B cell (primary cell): Measurements from ENCODE around the gene MOB2. TPM values are rescaled to one million over a fixed set of nuclear protein-coding genes. Genes with fewer than 3 reads are reported as not detected.

Experiments used
- ATAC-seq: fragments of 200-7000 bp; cut with Tn5 transposase; one replicate; pipeline ENCODE4 v1.10.0; 2021; ENCODE audit warnings: low read depth, mild to moderate bottlenecking, moderate number of reproducible peaks, moderate library complexity
- CTCF ChIA-PET: fragments of 350-600 bp; sonication (Branson Sonifier 250); formaldehyde crosslinking; loops from one replicate; lab custom pipeline; 2021; ENCODE audit warnings: antibody characterized with exemption, inconsistent platforms; lab: Charles Lee
- POLR2A ChIA-PET: fragments of 350-600 bp; sonication (Branson Sonifier 250); formaldehyde crosslinking; loops from one replicate; lab custom pipeline; 2021; ENCODE audit warnings: antibody characterized with exemption; lab: Charles Lee
- DNase-seq: peaks from one replicate; pipeline ENCODE4 v3.0.0; 2013
- H2AFZ ChIP-seq: 2 replicates; pipeline ENCODE4 v1.6.1; 2012; ENCODE audit warnings: mild to moderate bottlenecking, low read depth, low read length; ENCODE audit not compliant: insufficient read depth, poor library complexity, severe bottlenecking
- H3K27ac ChIP-seq, 2 donors: 1 replicate in 1 of 2; 2 replicates in 1 of 2; pipeline ENCODE4 v1.5.1; 2012 to 2013; ENCODE audit warnings: low read length in 2 of 2, mild to moderate bottlenecking in 2 of 2, moderate library complexity in 1 of 2
- H3K27me3 ChIP-seq, 4 experiments: fragments of 200-600 bp in 1 of 4; sonication (generic) in 1 of 4; replicated peaks in 1 of 4; 1 replicate in 2 of 4; 2 replicates in 2 of 4; pipeline versions ENCODE4 v1.6.1 to v1.7.0; 2013 to 2016; ENCODE audit warnings: low read length in 3 of 4, mild to moderate bottlenecking in 2 of 4, mixed read lengths in 1 of 4, moderate library complexity in 1 of 4; ENCODE audit not compliant: insufficient read depth in 4 of 4, control insufficient read depth in 3 of 4; ENCODE audit errors: control extremely low read depth in 1 of 4
- H3K36me3 ChIP-seq, 2 experiments: replicated peaks in 1 of 2; 1 replicate in 1 of 2; 2 replicates in 1 of 2; pipeline versions ENCODE4 v1.6.1 to v1.7.1; 2013; ENCODE audit warnings: low read length in 1 of 2; ENCODE audit not compliant: insufficient read depth in 2 of 2, control insufficient read depth in 1 of 2; ENCODE audit errors: control extremely low read depth in 1 of 2, extremely low read depth in 1 of 2
- H3K4me1 ChIP-seq, 2 donors: fragments of 200-600 bp in 1 of 2; sonication (generic) in 1 of 2; 1 replicate in 1 of 2; 2 replicates in 1 of 2; pipeline versions ENCODE4 v1.5.1 to v1.6.1; 2013 to 2017; ENCODE audit warnings: low read length in 2 of 2; ENCODE audit not compliant: control insufficient read depth in 2 of 2, insufficient read depth in 2 of 2
- H3K4me2 ChIP-seq: replicated peaks from 2 replicates; pipeline ENCODE3; 2012; ENCODE audit warnings: mild to moderate bottlenecking, low read depth, low read length; ENCODE audit not compliant: poor library complexity, severe bottlenecking
- H3K4me3 ChIP-seq, 5 experiments: fragments of 200-600 bp in 1 of 5; sonication (generic) in 1 of 5; 1 replicate in 3 of 5; 2 replicates in 2 of 5; pipeline versions ENCODE4 v1.5.1 to v1.7.0; 2011 to 2016; ENCODE audit warnings: low read length in 4 of 5, mild to moderate bottlenecking in 4 of 5, low read depth in 2 of 5, control low read depth in 1 of 5, moderate library complexity in 1 of 5; ENCODE audit not compliant: insufficient read depth in 1 of 5; ENCODE audit errors: control extremely low read depth in 1 of 5, extremely low read depth in 1 of 5
- H3K79me2 ChIP-seq: fragments of 200-600 bp; sonication (generic); one replicate; pipeline ENCODE4 v1.6.0; 2016; ENCODE audit warnings: low read length; ENCODE audit not compliant: control insufficient read depth, insufficient read depth
- H3K9ac ChIP-seq: fragments of 200-600 bp; sonication (generic); 2 replicates; pipeline ENCODE4 v1.6.1; 2017; ENCODE audit warnings: mild to moderate bottlenecking, low read length, moderate library complexity
- H3K9me3 ChIP-seq, 3 donors: one replicate each; pipeline versions ENCODE4 v1.6.1 to v1.7.1; 2013; ENCODE audit warnings: low read length in 2 of 3; ENCODE audit not compliant: control insufficient read depth in 2 of 3, insufficient read depth in 1 of 3; ENCODE audit errors: control extremely low read depth in 1 of 3
- H4K20me1 ChIP-seq: 2 replicates; pipeline ENCODE4 v1.6.0; 2012; ENCODE audit warnings: mild to moderate bottlenecking, low read length; ENCODE audit not compliant: insufficient read depth, control insufficient read depth, poor library complexity, severe bottlenecking
- H3K27ac Mint-ChIP-seq: one replicate; pipeline ENCODE4 v1.8.0; 2021; ENCODE audit warnings: mixed read lengths
- H3K27me3 Mint-ChIP-seq: one replicate; pipeline ENCODE4 v1.8.0; 2021; ENCODE audit warnings: mixed read lengths
- H3K4me1 Mint-ChIP-seq: one replicate; pipeline ENCODE4 v1.8.0; 2021; ENCODE audit warnings: mixed read lengths
- H3K4me3 Mint-ChIP-seq: one replicate; pipeline ENCODE4 v1.8.0; 2021; ENCODE audit warnings: mixed read lengths
- H3K9me3 Mint-ChIP-seq: one replicate; pipeline ENCODE4 v1.8.0; 2022; ENCODE audit warnings: mixed read lengths; ENCODE audit not compliant: insufficient read depth
- CTCF ChIP-seq: fragments of 200-600 bp; IDR thresholded peaks from one replicate; pipeline ENCODE4 v1.8.0; 2022; ENCODE audit warnings: antibody characterized with exemption, mild to moderate bottlenecking
- EZH2 ChIP-seq: IDR thresholded peaks from 2 replicates; pipeline ENCODE4 v1.6.1; 2012; ENCODE audit warnings: borderline replicate concordance, low read depth, mild to moderate bottlenecking, moderate library complexity, low read length; ENCODE audit not compliant: insufficient read depth, poor library complexity, severe bottlenecking
- WGBS: methylation state at CpG from one replicate; pipeline ENCODE4 v1.1.5; 2013; ENCODE audit warnings: missing lambda C conversion rate; ENCODE audit not compliant: insufficient coverage; 5-methylcytosine and 5-hydroxymethylcytosine counted together
- intact Hi-C: fragments of 100-400 bp; cut with micrococcal nuclease; formaldehyde crosslinking; loops from one replicate; pipeline ENCODE4 v1.10.0; 2022
- polyA plus RNA-seq: library from polyadenylated mRNA; depleted of rRNA; stranded (reverse); fragments of >200 nt; gene quantifications from 2 replicates; pipeline ENCODE4 v1.2.3, GENCODE V29; 2012
- total RNA-seq, 2 donors: library from RNA; stranded (reverse); fragments of 120-200 nt in 1 of 2; gene quantifications; 1 replicate in 1 of 2; 2 replicates in 1 of 2; pipeline versions ENCODE4 v1.2.3 to v1.2.4, GENCODE V29; 2013 to 2022

Gene MOB2
- total and polyA plus RNA-seq, 2 donors (not counting 1 experiment from before 2014, with no cell fraction given), result 55.7 to 57.6 TPM

GRCh38 chr11:1478011-1478410 lies 8.6 kb downstream of the MOB2 start:
- H3K36me3 ChIP-seq, result peaks cover 0 to 62% of the 10 kb centered on the region in 2 experiments
- no peaks in the 10 kb centered on the region for H3K4me1 ChIP-seq
- Mint-ChIP-seq H3K27ac (no peak overlapping the region), H3K9me3 (no peaks in the 10 kb centered on the region), H3K4me3 (no peak overlapping the region), H3K27me3 (no peaks in the 10 kb centered on the region), H3K4me1 (no peaks in the 10 kb centered on the region)
- ChIA-PET CTCF (no interaction called here), POLR2A (no interaction called here)
- no peak overlapping the region for H3K27ac ChIP-seq
- no peak for ATAC-seq
- no peak for DNase-seq
- intact Hi-C loops, result no loop called here
- TF ChIP-seq CTCF (no peak), EZH2 (no peak)
- 96% methylated on average over 12 of the region's 13 CpGs for WGBS
- H3K4me2 ChIP-seq, result no peak overlapping the region
- no peak overlapping the region for H3K9ac ChIP-seq
- no peaks in the 10 kb centered on the region for H3K79me2 ChIP-seq
- H3K4me3 ChIP-seq, result no peak overlapping the region
- no peak overlapping the region for H2AFZ ChIP-seq
- H3K9me3 ChIP-seq, result no peaks in the 10 kb centered on the region
- no peaks in the 10 kb centered on the region for H3K27me3 ChIP-seq
- peaks cover 41% of the 10 kb centered on the region for H4K20me1 ChIP-seq

DNA sequence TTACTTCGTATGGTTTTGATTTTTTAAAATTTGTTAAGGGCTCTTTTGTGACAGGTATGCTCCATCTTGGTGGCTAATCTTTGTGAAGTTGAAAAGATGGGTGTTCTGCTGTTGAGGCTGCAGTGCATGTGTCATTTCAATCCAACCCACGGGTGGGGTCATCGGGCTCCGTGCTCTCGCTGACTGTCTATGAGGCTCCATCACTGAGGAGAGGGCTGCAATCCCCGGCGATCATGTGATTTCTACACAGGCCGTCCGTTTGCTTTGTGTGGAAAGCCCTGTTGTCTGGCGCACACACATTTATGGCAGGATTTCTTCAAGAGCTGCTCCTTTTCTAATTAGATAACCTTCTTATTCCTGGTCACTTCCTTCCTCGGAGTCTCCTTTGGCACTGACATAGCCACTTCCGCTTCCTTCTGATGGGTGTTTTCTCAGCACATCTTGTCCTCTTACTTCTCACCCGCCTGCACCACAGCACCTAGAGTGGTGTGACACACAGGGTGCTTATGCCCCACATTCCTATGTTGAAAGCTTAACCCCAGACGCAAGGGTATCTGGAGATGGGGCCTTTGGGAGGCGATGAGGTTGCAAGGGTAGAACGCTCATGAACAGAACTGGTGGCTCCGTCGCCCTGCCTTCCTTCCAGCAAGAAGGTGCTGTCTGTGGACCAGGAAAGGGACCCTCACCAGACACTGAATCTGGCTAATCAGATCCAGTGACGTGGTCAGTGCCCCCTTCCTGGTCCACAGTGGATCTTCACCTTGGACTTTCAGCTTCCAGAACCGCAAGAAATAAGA lies 9.4 kb downstream of the MOB2 start:
- Histone ChIP-seq H3K4me2 (no peak overlapping the region), H3K36me3 (peaks cover 0 to 68% of the 10 kb centered on the region in 2 experiments), H3K4me1 (no peaks in the 10 kb centered on the region), H3K9ac (no peak overlapping the region), H3K9me3 (no peaks in the 10 kb centered on the region), H2AFZ (no peak overlapping the region), H3K27ac (no peak overlapping the region), H3K27me3 (no peaks in the 10 kb centered on the region), H3K4me3 (no peak overlapping the region), H4K20me1 (peaks cover 32% of the 10 kb centered on the region), H3K79me2 (no peaks in the 10 kb centered on the region)
- Mint-ChIP-seq H3K27me3 (no peaks in the 10 kb centered on the region), H3K9me3 (no peaks in the 10 kb centered on the region), H3K4me3 (no peak overlapping the region), H3K4me1 (no peaks in the 10 kb centered on the region), H3K27ac (no peak overlapping the region)
- ChIA-PET POLR2A (no interaction called here), CTCF (no interaction called here)
- no peak for DNase-seq
- intact Hi-C loops, result no loop called here
- ATAC-seq, result no peak
- TF ChIP-seq CTCF (no peak), EZH2 (no peak)
- 95% methylated on average over 18 of the region's 20 CpGs for WGBS
